ENCODE measurements around the gene FARP2. TPM values are rescaled to one million over a fixed set of nuclear protein-coding genes. Genes with fewer than 3 reads are reported as not detected.
"Not testable (repeated sequence)": the region's sequence is repeated elsewhere in the genome, so short reads cannot be mapped to it uniquely, and the experiment has no call there.

Gene FARP2
- total and polyA plus RNA-seq, 11 donors, result 7.9 to 31.8 (median 20.1) TPM

DNA sequence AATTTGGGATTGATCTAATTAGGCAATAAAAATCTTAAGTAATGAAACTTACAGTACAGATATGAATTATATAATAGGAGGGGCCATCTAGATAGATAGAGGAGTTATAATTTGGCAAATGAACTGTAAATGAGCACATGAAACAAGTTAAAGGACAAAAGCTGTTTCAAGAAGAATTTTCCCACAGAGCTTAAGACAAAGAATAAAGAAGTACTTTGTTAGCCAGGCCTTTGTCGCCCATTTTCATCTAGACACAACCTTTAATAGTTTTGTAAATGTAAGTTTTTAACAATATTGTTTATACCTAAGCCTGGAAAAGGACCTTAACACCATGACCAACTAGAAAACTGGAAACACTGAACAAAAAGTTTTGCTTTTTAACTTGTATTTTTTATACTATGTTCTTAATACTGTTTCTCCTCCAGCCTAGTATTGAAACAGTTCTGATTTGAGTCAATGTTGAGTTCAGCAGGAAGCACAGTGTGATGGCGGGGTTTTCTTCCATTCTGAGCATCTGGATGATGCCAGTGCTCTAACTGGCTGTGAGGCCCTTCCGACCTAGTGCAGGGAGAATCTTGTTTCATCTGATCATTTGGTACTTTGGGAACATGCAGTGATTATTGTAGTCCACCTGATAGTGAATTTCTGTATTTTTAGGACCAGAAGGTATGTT is 37.6 kb downstream of the FARP2 start:
- H3K27me3 ChIP-seq, result no peaks in the 10 kb centered on the region
- no peaks in the 10 kb centered on the region for H3K9me3 ChIP-seq
- DNase-seq (no peak), ATAC-seq (no peak)
- peaks cover 0 to 13% (median 3%) of the 10 kb centered on the region in 9 donors for H3K36me3 ChIP-seq
- TF ChIP-seq CTCF (IDR thresholded peaks at IDR 0.05), result no peak
- TF ChIP-seq POLR2A (IDR thresholded peaks at IDR 0.05), result no peak
- intact Hi-C loops (cut with DNase I), result loop anchor here in 2 of 10 donors (5.0 to 10.0 kb wide), 2 partner anchors 36 to 539 kb away; partner anchors contain the start of gene FARP2 (in 1 of the 2)
- H3K27ac ChIP-seq, result no peak overlapping the region
- WGBS, 4 donors, result 89 to 97% (median 95%) methylated on average over 3 of the region's 3 CpGs
- H3K4me3 ChIP-seq, result no peak overlapping the region
- H3K4me1 ChIP-seq, result peaks cover 0 to 16% (median 0%) of the 10 kb centered on the region in 12 donors

DNA sequence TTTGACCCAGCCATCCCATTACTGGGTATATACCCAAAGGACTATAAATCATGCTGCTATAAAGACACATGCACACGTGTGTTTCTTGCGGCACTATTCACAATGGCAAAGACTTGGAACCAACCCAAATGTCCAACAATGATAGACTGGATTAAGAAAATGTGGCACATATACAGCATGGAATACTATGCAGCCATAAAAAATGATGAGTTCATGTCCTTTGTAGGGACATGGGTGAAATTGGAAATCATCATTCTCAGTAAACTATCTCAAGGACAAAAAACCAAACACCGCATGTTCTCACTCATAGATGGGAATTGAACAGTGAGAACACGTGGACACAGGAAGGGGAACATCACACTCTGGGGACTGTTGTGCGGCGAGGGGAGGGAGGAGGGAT is 40.7 kb downstream of the FARP2 start:
- intact Hi-C loops (cut with DNase I), result loop anchor here in 1 of 10 donors (10.0 kb wide), 1 partner anchor 542 kb away; no protein-coding TSS in a partner anchor
- not testable (repeated sequence) for H3K27me3 ChIP-seq, H3K9me3 ChIP-seq, H3K27ac ChIP-seq, DNase-seq, H3K4me3 ChIP-seq, ATAC-seq
- Histone ChIP-seq H3K36me3 (peaks cover 0 to 13% (median 0%) of the 10 kb centered on the region in 9 donors), H3K4me1 (peaks cover 0 to 16% (median 0%) of the 10 kb centered on the region in 12 donors)
- 95 to 97% (median 95%) methylated on average over 6 of the region's 6 CpGs for WGBS, 4 donors

- Histone ChIP-seq H3K9me3 (no peaks in the 10 kb centered on the region), H3K27ac (no peak overlapping the region), H3K36me3 (peaks cover 0 to 26% (median 12%) of the 10 kb centered on the region in 9 donors), H3K4me1 (no peaks in the 10 kb centered on the region), H3K4me3 (no peak overlapping the region), H3K27me3 (no peaks in the 10 kb centered on the region)
- TF ChIP-seq POLR2A (IDR thresholded peaks at IDR 0.05) (no peak), CTCF (IDR thresholded peaks at IDR 0.05) (no peak)
- 89 to 92% (median 90%) methylated on average over 10 of the region's 10 CpGs for WGBS, 4 donors
- ATAC-seq, result no peak
- intact Hi-C loops (cut with DNase I), result loop anchor here in 1 of 10 donors (10.0 kb wide), 1 partner anchor 545 kb away; no protein-coding TSS in a partner anchor
- DNase-seq, result no peak
Measured at GRCh38 chr2:241399941-241400922, 44.1 kb downstream of the FARP2 start.

- Histone ChIP-seq H3K9me3 (no peaks in the 10 kb centered on the region), H3K36me3 (peaks cover 2 to 86% (median 73%) of the 10 kb centered on the region in 9 donors), H3K27ac (no peak overlapping the region), H3K4me1 (no peaks in the 10 kb centered on the region), H3K4me3 (no peak overlapping the region), H3K27me3 (no peaks in the 10 kb centered on the region)
- DNase-seq (no peak), ATAC-seq (no peak)
- TF ChIP-seq POLR2A (IDR thresholded peaks at IDR 0.05) (no peak), CTCF (IDR thresholded peaks at IDR 0.05) (no peak)
- intact Hi-C loops (cut with DNase I), result no loop called here
Measured at GRCh38 chr2:241408849-241409248, 52.8 kb downstream of the FARP2 start.

All from heart left ventricle (tissue), 16 donors.